Panc1 (cell line): ENCODE results near the gene TTC39B. TPM values are rescaled to one million over a fixed set of nuclear protein-coding genes. Genes with fewer than 3 reads are reported as not detected.

Source experiments
- ATAC-seq: fragments of 200-7000 bp; cut with Tn5 transposase; 2 replicates; pipeline ENCODE4 v1.9.1; 2020; ENCODE audit warnings: mild to moderate bottlenecking, moderate library complexity
- BruUV-seq: library from RNA; stranded (reverse); fragments of 400-500 nt; replicated peaks from 2 replicates; lab custom pipeline; 2021; lab: Mats Ljungman, UMichigan
- CTCF ChIA-PET: fragments of 300-600 bp; sonication (Branson Sonifier 250); formaldehyde crosslinking; loops from one replicate; lab custom pipeline; 2022; ENCODE audit warnings: antibody characterized with exemption; lab: Charles Lee
- POLR2A ChIA-PET: fragments of 300-600 bp; sonication (Branson Sonifier 250); formaldehyde crosslinking; loops from one replicate; lab custom pipeline; 2022; ENCODE audit warnings: antibody characterized with exemption; lab: Charles Lee
- DNase-seq: peaks from one replicate; pipeline ENCODE4 v3.0.0-alpha.2; 2010; ENCODE audit warnings: low read depth, low spot score
- H3K27ac ChIP-seq: 2 replicates; pipeline ENCODE4 v1.5.1; 2011; ENCODE audit warnings: mild to moderate bottlenecking, low read length, inconsistent platforms
- H3K27me3 ChIP-seq: fragments of 200-500 bp; sonication (Bioruptor generic); 2 replicates; pipeline ENCODE4 v1.6.0; 2014; ENCODE audit warnings: low read length, inconsistent platforms; ENCODE audit not compliant: control insufficient read depth, insufficient read depth
- H3K36me3 ChIP-seq: fragments of 200-500 bp; sonication (Bioruptor generic); 2 replicates; pipeline ENCODE4 v1.5.1; 2014; ENCODE audit warnings: inconsistent platforms, mild to moderate bottlenecking, low read length, moderate library complexity; ENCODE audit not compliant: control insufficient read depth, insufficient read depth
- H3K4me1 ChIP-seq: 2 replicates; pipeline ENCODE4 v1.5.1; 2011; ENCODE audit warnings: inconsistent platforms, mild to moderate bottlenecking, low read length, moderate library complexity; ENCODE audit not compliant: control insufficient read depth, insufficient read depth
- H3K4me3 ChIP-seq, 2 experiments: 2 replicates each; pipeline ENCODE4 v1.5.1; 2011 to 2012; ENCODE audit warnings: low read depth in 2 of 2, low read length in 2 of 2, mild to moderate bottlenecking in 2 of 2, inconsistent platforms in 1 of 2, moderate library complexity in 1 of 2
- H3K9me3 ChIP-seq: fragments of 200-500 bp; sonication (Bioruptor generic); 2 replicates; pipeline ENCODE4 v1.5.1; 2014; ENCODE audit warnings: low read depth, mild to moderate bottlenecking, inconsistent platforms, low read length, moderate library complexity; ENCODE audit not compliant: control insufficient read depth, insufficient read depth
- CTCF ChIP-seq: fragments of 450-650 bp; IDR thresholded peaks from 2 replicates; pipeline ENCODE4 v1.5.1; 2017; ENCODE audit warnings: mild to moderate bottlenecking
- POLR2AphosphoS5 ChIP-seq: IDR thresholded peaks from 2 replicates; pipeline ENCODE4 v1.6.1; 2012; ENCODE audit warnings: mild to moderate bottlenecking, low read depth, low read length, moderate library complexity
- REST ChIP-seq, 2 experiments: IDR thresholded peaks; 2 replicates each; pipeline ENCODE4 v1.6.1; 2011 to 2012; ENCODE audit warnings: low read depth in 2 of 2, control low read depth in 1 of 2, low read length in 1 of 2, mild to moderate bottlenecking in 1 of 2, moderate library complexity in 1 of 2; ENCODE audit not compliant: insufficient read depth in 1 of 2
- SIN3A ChIP-seq: IDR thresholded peaks from 2 replicates; pipeline ENCODE4 v1.6.1; 2012; ENCODE audit warnings: low read depth, mild to moderate bottlenecking, low read length, moderate library complexity, borderline replicate concordance; ENCODE audit not compliant: insufficient read depth
- TCF7L2 ChIP-seq: IDR thresholded peaks from 2 replicates; pipeline ENCODE4 v1.6.1; 2011; ENCODE audit warnings: mild to moderate bottlenecking, low read depth, low read length, inconsistent platforms
- in situ Hi-C: cut with HindIII; loops from 2 replicates; pipeline ENCODE4 v1.10.0; 2016; ENCODE audit warnings: low sequenced_read_pairs, low pct_unique_long_range_greater_than_20kb
- intact Hi-C: fragments of 100-400 bp; cut with micrococcal nuclease; formaldehyde crosslinking; loops from one replicate; pipeline ENCODE4 v1.10.0; 2022; ENCODE audit not compliant: unreplicated experiment
- total RNA-seq: library from RNA; stranded (reverse); gene quantifications from one replicate; pipeline ENCODE4 v1.2.1, GENCODE V29; 2021; ENCODE audit not compliant: unreplicated experiment

Gene TTC39B
- total RNA-seq, 1 experiment from 2014 or later = 1.6 TPM

DNA sequence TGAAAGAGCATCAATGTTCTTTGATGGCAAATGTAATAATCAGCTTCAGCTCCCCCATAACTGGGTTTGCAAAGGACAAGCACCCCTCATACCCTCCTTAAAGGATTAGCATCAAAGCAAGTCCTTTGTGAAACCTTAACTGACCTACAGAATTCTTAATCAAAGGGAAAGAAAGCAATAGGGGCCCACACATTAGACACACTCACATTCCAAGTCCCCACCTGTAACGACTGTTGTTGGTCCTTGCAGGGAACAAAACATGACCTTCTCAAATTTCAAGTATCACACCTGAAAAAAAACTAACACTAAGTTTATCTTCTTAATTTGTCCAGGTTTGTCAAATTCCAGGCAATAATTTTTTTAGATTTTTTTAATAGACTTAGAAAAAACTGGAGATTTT lies 32.6 kb downstream of the TTC39B start:
- in situ Hi-C loops = no loop called here
- no peak for TF ChIP-seq REST (IDR thresholded peaks at IDR 0.05; ENCODE audit: insufficient read depth in 1 of 2, low read depth in 2 of 2, low read length in 1 of 2)
- TF ChIP-seq POLR2AphosphoS5 = no peak
- TF ChIP-seq CTCF = no peak
- no peak for TF ChIP-seq TCF7L2
- no peak for TF ChIP-seq SIN3A

DNA sequence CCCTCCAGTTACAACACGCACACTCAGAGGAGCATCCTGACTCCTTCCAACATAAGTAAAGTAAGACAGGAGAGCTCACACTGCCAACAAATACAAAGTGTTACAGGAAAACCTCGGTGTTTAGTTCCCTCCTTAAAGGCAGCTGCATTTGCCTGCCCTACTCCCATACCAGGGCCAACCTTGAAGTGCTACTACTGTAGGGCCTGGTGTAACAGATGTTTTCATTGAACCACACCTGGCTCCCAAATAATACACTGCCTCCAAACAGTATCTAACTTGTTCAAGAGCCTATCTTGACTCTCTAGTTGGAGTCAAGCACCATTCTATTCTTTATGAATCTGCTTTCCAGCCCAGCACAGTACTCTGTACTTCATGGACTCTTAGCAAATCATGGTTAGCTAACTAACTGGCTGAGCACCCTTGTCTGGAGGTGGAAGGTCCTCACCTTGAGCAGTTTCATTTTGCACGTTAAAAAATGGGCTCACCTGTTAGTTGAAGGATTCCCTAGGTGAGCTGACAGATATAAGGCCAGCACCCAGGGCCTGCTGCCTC lies 34.6 kb downstream of the TTC39B start:
- in situ Hi-C loops (no loop called here), intact Hi-C loops (loop anchor here (10.0 kb wide), 1 partner anchor 152 kb away; the partner anchor contains the start of gene SNAPC3)
- no TSS peak for BruUV-seq

More for the DNA sequence above, 32.6 kb downstream of the TTC39B start:
- no TSS peak for BruUV-seq
- Histone ChIP-seq H3K9me3 (no peaks in the 10 kb centered on the region), H3K27ac (no peak overlapping the region), H3K4me3 (no peak overlapping the region), H3K27me3 (no peaks in the 10 kb centered on the region), H3K4me1 (no peaks in the 10 kb centered on the region), H3K36me3 (no peaks in the 10 kb centered on the region)
- ChIA-PET POLR2A (no interaction called here), CTCF (no interaction called here)
- DNase-seq = no peak
- no peak for ATAC-seq
- intact Hi-C loops = loop anchor here (10.0 kb wide), 1 partner anchor 150 kb away; the partner anchor contains the start of gene SNAPC3

More for the DNA sequence above, 34.6 kb downstream of the TTC39B start:
- ChIA-PET CTCF (no interaction called here), POLR2A (no interaction called here)
- no peak for TF ChIP-seq TCF7L2
- TF ChIP-seq SIN3A = no peak
- TF ChIP-seq POLR2AphosphoS5 = no peak
- no peak for TF ChIP-seq CTCF
- H3K4me1 ChIP-seq = no peaks in the 10 kb centered on the region
- H3K27ac ChIP-seq = no peak overlapping the region
- ATAC-seq = no peak
- no peaks in the 10 kb centered on the region for H3K9me3 ChIP-seq
- no peaks in the 10 kb centered on the region for H3K27me3 ChIP-seq
- no peaks in the 10 kb centered on the region for H3K36me3 ChIP-seq
- DNase-seq = no peak
- no peak overlapping the region for H3K4me3 ChIP-seq
